Measurements from ENCODE around the gene KCNQ1.
"Not testable (repeated sequence)": the region's sequence is repeated elsewhere in the genome, so short reads cannot be mapped to it uniquely, and the experiment has no call there.

KCNQ1 gene

DNA sequence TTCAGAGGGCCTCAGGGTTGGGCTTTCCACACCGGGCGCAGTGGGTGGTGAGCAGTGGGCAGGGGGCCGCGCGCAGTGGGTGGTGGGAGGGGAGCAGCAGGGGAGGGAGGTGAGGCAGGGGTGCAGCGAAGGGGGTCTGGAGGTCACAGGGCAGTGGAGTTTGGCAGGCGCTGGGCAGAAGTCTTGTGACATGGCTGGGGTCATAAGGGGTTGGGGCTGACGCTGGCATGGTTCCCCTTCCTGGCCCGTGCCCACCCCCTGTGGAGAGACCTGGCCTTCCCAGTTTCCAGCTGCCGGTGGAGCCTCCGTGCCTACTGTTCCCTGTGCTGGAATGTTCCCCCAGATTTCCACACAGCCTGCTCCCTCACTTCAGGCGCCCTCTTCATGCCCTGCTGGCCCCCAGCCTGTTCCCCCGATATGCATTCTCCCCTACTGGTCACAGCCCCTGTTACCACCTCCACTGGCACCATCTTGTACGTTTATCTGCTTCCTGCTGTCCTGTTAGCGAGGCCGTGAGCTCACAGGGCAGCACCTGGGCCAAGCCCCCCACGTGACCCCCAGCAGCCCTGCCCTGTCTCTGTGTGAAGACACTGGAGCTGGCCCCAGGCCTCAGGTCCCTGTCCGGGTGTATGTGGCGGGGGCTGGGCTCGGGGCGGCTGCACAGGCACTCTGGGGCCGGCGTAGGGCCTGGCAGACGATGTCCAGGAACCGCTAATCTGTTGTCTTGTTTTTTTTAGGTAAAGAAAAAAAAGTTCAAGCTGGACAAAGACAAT lies 143.4 kb downstream of the KCNQ1 start:
- DNase-seq = no peak

DNA sequence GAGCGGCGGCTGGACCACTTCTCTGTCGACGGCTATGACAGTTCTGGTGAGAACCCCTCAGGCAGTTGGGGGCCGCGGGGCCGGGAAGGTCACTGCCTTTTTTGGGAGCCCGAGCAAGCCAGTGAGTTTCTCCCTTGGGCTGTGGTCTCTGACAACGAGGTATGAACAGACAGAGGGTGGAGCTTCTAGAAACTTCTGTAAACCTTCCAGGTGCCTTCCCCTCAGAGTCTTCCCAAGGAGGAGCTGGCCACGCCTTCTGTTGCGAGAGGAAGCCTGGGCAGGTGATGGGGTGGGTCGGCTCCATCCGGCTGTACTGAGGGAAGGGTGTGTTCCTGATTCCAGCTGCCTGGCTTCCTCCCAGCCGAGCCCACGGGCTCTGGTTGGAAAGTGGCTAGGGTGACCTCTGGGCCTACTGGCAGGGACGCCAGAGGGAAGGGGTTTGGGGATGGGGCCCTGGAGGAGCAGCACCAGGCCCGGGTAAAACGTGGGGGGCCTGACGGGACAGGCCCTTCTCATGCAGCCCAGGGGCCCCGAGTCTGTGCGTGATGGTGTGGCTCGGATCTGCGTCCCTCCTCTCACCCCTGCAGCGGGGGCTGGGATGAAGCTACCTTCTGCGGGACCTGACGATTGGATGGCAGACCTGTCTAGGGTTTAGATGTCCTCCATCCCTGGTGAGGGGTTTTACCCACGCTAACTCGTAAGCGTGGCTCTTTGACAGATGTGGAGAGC lies 144.2 kb downstream of the KCNQ1 start:
- DNase-seq = no peak

DNA sequence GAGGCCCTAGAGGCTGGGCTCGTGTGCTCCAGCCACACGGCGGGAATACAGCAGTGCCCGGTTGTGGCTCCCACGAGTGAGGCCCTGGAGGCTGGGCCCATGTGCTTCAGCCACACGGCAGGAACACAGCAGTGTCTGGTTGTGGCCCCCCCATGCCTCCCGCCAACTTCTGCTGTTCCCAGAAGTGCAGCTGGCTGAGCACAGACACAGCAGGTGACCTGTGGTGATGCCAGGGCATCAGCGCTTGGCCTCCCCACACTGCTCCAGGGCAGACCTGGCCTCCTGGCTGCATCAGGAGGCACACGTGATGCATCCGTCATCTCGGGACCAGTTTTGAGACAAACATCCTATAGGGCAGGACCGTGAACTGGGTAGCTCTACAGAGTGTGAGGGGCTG lies 144.7 kb downstream of the KCNQ1 start:
- no peak for DNase-seq

DNA sequence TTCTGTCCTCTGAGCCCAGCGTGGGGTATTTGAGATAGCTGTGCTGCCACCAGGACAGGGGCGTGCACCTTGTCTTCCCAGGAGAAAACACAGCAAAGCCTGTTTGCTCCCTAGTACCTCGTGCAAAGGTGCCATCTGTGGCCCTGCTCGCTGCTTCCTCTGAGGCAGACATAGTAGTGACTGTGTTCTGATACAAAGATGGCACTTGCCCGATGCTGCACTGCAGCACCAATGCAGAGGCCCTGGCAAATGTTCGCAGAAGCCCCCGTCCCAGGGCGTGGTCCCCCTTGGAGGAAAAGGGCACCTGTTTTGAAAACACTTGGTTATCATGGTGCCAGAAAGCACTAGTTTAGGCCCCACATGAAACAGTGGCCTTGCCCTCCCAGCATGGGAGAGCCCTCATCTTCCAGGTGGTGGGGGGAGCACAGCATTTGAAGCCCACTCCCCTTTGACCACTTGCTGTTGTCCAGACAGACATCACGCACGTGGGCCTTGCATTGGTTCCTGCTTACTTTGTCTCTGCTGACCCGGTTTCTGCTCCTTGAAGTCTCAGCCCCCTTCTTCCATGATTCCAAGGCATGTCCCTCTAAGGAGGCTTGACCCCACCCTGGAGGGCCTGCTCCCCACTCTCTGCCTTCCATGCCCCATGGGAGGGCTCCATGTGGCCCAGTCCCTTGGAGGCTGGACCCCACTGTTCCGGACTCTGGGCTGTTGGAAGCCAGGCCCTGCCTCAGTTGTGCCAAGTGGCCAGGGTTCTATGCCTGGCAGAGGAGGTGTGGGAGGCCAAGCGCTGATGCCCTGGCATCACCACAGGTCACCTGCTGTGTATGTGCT lies 145.5 kb downstream of the KCNQ1 start:
- no peak for DNase-seq

DNA sequence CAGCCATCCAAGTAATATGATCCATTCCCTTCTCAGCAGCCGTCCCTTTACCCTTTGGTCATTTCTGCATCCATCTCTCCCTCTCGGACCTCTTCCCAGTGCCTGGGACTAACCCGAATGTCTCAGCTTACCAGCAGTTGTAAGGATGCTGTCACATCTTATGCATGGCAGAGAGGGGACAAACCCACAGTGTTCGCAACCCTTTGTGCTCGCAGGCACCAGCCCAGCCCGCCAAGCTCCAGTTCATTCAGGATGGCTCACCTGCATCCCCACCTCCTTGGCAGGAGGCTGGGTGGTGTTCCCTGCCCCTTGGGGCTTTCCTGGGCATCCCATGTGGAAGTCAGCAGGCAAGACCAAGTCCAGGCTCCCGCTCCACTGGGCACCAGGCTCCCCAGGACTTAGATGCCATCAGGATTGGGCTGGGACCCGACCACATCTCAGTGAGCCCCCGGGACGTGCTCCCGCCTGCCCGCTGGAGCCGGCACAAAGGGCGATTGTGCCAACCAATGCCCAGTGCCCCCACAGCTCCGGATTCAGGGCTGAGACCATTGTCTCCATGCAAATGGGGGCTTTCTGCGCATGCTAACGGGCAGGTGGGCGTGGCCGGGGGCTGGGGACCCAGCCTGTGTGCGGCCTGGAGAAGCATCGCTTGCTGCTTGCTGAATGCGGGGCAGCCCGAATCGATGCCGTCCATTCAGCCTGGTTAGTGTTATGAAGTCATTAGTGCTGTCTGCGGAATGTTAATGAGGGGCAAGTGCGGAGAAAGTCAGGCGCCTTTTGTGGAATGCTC lies 146.4 kb downstream of the KCNQ1 start:
- peak in 51 of 56 donors; percentile 39 to 91 (median 75) for DNase-seq

DNA sequence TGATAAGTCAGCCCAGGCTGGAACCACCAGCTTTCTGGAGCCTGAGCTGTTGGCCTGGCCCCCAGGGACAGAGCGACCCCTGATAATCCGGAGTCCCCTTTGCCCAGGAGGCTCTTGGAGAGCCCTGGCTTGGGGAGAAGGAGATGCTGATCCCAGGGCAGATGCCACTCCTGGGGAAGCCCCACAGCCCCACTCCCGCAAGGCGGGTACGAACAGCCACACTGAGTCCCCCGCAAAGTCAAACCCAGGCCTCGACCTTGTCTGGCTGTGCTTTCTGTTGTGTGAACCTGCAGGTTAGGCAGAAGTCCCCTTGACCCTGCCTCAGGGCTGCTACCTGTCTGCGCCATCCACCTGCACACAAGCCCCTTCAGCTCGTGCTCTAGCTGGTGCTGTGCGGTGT lies 147.0 kb downstream of the KCNQ1 start:
- no peak for DNase-seq

DNA sequence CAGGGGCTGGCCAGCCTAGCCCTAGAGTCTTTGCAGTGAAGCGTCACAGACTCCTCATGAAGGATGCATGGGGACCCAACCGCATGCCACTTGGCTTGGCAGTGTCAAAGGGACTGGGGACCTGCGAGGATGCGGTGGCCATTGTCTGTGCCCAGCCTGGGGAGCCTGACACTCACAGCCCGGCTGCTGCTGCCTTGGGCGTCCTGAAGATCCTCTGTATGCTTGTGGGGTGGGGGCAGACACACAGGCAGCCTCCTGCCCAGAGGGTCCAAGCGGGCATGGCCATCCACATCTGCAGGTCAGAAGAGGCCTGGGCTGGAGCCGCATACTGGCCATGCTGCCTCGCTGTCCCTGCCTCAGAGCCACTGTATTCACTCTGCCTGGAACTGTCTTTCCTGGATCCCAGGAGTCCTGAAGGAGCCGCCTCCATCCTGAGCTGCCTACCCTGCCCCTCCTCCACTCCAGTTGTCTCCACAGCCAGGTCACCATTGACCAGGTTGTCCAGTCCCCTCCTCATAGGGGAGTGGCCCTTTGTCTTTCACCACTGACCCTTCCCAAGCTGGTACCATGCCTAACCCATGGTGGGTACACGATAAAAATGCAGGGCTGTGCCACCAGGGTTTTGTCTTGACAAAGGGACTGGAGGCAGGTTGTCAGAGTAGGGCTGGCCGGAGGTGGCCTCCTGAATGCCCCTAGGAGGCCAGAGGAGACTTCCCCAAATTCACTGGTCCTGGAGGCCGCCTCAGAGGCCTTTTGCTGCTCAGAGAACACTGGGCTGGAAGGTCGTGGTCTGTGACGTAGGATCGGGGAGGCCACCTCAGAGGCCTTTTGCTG lies 148.0 kb downstream of the KCNQ1 start:
- no peak for DNase-seq

DNA sequence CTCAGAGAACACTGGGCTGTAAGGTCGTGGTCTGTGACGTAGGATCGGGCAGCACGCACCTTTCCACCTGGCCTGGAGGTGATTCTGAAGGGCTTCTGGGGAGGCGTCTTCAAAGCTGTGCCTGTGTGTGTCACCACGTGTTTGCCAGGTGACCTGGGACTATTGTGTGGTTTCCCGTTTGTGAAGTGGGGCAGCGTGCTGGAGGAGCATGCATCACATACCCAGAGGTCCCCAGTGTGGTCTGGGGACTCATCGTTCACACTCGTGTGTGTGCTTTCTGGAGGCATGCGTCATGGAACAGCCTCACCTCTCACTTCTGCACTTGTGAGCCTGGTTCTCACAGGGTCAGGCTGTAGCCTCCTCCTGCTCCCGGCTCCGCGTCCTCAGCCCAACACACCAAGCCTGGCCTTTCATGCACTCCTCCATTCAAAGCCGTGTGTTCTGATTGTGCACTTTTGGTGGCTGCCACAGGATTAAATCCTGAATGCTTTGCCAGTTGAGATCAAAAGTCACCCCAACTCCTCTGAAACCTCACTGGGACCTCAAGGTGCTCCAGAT lies 148.7 kb downstream of the KCNQ1 start:
- no peak for DNase-seq

DNA sequence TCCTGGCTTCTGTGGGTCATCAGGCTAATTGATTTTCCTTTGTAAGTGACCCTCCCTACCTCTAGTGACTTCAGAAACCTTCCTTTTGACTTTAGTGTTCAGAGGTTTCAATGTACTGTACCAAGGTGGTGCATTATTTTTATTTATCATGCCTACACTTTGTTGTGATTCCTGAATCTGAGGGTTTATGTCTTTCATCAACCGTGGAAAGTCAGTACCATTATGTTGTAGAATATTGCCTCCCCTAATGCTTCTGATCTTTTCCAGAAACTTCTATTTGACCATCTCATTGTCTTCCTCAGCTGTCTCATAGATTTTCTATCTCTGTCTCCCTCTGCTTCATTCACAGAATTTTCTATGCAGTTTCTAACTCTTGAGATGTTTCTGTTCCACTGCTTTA lies 149.5 kb downstream of the KCNQ1 start:
- DNase-seq = no peak

DNA sequence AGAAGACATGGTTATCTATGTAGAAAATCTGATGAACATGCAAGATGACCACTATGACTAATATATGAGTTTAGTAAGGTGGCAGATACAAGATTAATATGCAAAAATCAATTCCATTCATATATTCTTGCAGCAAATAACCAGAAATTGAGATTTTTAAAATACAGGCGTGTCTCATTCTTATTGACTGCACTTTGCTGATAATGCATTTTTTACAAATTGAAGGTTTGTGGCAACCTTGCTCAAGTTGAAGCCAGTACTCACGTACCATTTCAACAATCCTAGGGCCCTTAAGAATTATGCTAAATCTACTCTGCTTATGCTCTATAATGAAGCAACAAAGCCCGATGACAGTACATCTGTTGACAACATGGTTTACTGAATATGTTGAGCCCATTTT lies 150.4 kb downstream of the KCNQ1 start:
- no peak for DNase-seq

DNA sequence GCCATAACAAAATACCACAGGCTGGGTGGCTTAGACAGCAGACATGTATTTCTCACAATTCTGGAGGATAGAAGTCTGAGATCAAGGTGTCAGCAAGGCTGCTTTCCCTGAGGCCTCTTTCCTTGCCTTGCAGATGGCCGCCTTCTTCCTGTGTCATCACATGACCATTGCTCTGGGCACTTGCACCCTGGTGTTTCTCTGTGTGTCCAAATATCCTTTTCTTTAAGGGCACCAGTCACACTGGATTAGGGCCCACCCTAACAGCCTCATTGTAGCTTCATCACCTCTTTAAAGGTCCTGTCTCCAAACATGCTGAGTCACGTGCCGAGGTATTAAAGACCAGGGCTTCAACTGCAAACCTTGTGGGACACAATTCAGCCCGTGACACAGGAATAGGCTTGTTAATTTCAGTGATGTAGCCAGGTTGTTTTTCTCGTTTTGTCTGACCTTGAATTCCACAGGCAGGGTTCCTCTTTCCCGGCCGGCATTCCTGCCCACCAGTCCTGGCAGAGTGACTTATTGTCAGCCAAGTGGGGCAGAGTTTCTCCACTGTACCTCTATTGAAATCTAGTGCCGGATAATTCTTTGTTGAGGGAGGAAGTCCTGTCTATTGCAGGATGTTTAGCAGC lies 154.9 kb downstream of the KCNQ1 start:
- no peak for DNase-seq

DNA sequence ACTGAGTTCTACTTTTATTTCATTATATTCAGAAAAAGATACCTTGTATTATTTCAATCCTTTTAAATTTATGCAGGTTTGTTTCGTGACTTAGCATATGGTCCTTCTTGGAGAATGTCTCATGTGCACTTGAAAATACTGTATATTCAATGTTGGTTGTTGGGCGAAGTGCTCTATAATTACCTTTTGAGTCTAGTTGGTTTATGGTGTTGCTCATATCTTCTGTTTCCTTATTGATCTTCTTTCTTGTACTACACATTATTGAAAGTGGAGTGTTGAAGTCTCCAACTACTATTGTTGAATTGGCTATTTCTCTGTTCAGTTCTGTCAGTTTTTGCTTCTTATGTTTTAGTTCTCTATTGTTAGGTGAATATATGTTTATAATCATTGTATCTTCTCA lies 164.5 kb downstream of the KCNQ1 start:
- no peak for DNase-seq

DNA sequence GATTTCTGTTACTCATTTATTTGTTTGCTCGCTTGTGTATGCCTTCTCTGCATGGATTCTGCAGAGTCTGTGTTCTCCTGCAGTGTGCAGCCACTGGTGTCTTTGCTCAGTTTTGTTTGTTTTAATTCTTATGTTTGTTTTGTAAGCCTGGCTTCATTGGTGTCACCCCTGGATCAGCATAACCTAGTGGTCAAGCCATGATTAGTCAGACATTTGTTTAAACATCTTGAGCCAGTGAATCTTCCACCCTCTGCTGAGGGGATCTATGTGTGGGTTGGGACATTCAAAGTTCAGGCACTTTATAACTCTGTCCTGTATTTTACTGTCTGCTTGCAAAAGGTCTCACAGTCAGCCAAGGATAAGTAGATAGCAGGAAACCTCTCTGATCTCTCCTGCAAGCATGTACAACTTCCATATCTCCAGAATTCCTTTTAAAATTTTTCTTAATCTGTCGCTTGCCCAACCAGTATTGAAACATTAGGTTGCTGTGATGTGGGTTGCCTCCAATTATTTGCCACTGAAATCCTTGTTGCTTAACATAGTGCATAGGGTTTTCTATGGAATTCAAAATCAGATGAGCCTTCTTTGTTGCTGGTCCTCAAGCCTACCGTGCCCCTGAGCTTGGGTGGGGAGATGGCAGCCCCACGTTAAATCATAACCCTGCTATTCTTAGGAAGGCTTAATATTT lies 168.2 kb downstream of the KCNQ1 start:
- no peak for DNase-seq

DNA sequence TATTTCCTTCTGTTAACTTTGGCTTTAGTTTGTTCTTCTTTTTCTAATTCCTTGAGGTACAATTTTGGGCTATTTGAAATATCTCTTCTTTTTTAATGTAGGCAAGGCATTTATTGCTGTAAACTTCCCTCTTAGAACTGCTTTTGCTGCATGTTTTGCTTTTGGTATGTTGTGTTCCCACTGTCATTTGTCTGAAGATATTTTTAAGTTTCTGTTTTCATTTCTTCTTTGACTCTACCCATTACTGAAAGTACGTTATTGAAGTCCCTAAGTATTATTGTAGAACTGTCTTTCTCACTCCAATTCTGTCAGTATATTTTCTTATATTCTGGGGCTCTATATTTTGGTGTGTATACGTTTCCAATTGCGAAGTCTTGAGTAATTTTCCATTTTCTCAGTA lies 177.1 kb downstream of the KCNQ1 start:
- no peak for DNase-seq

DNA sequence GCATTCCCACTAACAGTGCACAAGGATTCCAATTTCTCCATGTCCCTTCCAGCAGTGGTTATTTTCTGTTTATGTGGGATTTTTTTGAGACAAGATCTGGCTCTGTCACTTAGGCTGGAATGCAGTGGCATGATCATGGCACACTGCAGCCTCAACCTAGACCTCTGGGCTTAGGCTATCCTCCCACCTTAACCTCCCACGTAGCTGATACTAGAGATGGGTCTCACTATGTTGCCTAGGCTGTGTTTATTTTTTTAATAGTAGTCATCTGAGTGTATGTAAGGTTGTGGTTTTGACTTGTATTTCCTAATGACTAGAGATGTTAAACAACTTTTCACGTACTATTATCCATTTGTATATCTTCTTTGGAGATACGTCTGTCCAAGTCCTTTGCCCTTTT lies 180.4 kb downstream of the KCNQ1 start:
- DNase-seq = no peak

DNA sequence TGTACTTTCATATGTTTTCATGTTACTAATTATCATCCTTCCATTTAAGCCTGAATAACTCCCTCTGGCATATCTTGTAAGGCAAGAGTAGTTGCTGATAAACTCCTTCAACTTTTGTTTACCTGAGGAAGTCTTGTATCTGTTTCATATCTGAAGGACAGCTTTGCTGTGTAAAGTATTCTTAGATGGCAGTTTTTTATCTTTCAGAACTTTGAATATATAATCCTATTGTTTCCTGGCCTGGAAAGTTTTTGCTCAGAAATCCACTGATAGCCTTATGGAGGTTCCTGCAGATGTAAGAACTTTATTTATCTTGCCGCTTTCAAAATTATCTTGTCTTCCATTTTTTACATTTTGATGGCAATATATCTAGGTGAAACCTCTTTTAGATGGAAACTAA lies 185.9 kb downstream of the KCNQ1 start:
- no peak for DNase-seq

DNA sequence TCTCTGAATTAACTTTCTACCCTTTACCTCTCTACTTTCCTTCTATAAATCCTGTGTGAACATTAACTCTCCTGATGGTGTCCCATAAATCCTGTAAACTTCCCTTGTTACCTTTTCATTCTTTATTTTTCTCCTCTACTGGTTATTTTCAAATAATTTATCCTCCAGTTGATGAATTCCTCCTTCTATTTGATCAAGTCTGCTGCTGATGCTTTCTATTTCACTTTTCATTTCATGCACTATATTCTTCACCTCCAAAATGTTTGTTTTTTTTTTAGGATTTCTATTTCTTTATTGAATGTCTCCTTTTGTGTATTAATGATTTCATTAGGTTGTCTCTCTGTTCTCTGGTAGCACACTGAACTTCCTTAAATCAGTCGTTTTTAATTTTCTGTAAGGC lies 186.4 kb downstream of the KCNQ1 start:
- no peak for DNase-seq

DNA sequence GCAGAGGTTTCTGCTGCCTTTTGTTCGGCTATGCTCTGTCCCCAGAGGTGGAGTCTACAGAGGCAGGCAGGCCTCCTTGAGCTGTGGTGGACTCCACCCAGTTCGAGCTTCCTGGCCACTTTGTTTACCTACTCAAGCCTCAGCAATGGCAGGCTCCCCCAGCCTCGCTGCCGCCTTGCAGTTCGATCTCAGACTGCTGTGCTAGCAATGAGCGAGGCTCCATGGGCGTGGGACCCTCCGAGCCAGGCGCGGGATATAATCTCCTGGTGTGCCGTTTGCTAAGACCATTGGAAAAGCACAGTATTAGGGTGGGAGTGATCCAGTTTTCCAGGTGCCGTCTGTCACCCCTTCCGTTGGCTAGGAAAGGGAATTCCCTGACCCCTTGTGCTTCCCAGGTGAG lies 195.0 kb downstream of the KCNQ1 start:
- not testable (repeated sequence) for DNase-seq

DNA sequence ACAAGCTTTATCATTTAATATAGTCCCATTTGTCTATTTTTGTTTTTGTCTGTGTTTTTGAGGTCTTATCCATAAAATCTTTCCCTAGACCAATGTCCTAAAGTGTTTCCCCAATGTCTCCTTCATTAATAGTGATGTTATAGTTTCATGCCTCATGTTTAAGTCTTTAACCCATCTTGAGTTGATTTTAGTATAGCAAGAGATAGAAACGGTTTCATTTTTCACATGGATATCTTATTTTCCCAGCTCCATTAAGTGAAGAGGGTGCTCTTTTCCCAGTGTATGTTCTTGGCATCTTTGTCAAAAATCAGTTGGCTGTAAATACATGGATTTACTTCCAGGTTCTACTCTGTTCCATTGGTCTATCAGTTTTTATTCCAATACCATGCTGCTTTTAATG lies 196.8 kb downstream of the KCNQ1 start:
- no peak for DNase-seq

Measured in amygdala (tissue), 56 donors.